Kidney epithelial cell (primary cell): ENCODE measurements around the gene STX2. TPM values are rescaled to one million over a fixed set of nuclear protein-coding genes. Genes with fewer than 3 reads are reported as not detected.

Experiments used
- DNase-seq: peaks from one replicate; pipeline ENCODE4 v3.0.0-alpha.2; 2010; ENCODE audit warnings: low read depth
- H3K27me3 ChIP-seq: 2 replicates; pipeline ENCODE4 v1.6.0; 2011; ENCODE audit warnings: low read length; ENCODE audit not compliant: control insufficient read depth, insufficient read depth
- H3K36me3 ChIP-seq: 2 replicates; pipeline ENCODE4 v1.5.1; 2011; ENCODE audit warnings: low read length; ENCODE audit not compliant: control insufficient read depth, insufficient read depth
- H3K4me3 ChIP-seq: 2 replicates; pipeline ENCODE4 v1.5.1; 2011; ENCODE audit warnings: low read depth, mild to moderate bottlenecking, control low read depth, low read length
- total RNA-seq: library from RNA; depleted of rRNA; stranded (reverse); fragments of >200 nt; gene quantifications from 2 replicates; pipeline ENCODE4 v1.2.3, GENCODE V29; 2015
- TF ChIP-seq, protein P1 (sequence below): IDR thresholded peaks from 2 replicates; pipeline ENCODE4 v1.5.1; 2011; ENCODE audit warnings: mild to moderate bottlenecking, moderate library complexity, low read length, control low read depth, inconsistent platforms; ENCODE audit not compliant: insufficient read depth, poor library complexity, severe bottlenecking

Gene STX2
- total RNA-seq, 1 donor from 2014 or later, result 24.4 TPM

DNA sequence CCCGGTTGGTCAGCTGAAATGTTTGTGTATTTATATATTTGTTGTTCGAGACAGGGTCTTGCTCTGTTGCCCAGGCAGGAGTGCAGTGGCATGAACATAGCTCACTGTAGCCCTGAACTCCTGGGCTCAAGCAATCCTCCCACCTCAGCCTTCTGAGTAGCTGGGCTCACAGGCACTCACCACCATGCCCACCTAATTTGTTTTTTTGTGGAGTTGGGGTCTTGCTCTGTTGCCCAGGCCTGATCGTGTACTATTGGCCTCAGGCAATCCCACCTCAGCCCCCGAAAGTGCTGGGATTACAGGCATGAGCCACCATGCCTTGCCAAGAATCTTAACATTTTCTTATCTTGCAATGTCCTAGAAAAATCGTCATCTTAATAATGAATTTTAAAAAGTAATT, 36.1 kb upstream of the STX2 start:
- TF ChIP-seq, protein P1, sequence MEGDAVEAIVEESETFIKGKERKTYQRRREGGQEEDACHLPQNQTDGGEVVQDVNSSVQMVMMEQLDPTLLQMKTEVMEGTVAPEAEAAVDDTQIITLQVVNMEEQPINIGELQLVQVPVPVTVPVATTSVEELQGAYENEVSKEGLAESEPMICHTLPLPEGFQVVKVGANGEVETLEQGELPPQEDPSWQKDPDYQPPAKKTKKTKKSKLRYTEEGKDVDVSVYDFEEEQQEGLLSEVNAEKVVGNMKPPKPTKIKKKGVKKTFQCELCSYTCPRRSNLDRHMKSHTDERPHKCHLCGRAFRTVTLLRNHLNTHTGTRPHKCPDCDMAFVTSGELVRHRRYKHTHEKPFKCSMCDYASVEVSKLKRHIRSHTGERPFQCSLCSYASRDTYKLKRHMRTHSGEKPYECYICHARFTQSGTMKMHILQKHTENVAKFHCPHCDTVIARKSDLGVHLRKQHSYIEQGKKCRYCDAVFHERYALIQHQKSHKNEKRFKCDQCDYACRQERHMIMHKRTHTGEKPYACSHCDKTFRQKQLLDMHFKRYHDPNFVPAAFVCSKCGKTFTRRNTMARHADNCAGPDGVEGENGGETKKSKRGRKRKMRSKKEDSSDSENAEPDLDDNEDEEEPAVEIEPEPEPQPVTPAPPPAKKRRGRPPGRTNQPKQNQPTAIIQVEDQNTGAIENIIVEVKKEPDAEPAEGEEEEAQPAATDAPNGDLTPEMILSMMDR, result no peak
- Histone ChIP-seq H3K4me3 (no peak overlapping the region), H3K27me3 (peaks cover 3% of the 10 kb centered on the region), H3K36me3 (peaks cover 2% of the 10 kb centered on the region)
- no peak for DNase-seq

DNA sequence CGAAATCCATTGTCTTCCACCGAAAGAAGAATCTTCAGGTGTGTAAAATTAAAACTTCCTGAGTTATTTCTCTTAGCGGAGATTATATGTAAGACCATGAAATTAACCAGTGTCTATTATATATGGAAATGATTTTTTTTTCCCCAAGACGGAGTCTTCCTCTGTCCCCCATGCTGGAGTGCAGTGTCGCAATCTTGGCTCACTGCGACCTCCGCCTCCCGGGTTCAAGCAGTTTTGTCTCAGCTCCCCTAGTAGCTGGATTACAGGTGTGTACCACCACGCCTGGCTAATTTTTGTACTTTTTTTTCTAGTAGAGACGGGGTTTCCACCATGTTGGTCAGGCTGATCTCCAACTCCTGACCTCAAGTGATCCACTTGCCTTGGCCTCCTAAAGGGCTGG, 35.6 kb upstream of the STX2 start:
- peaks cover 2% of the 10 kb centered on the region for H3K36me3 ChIP-seq
- H3K4me3 ChIP-seq, result no peak overlapping the region
- peaks cover 3% of the 10 kb centered on the region for H3K27me3 ChIP-seq
- DNase-seq, result no peak
- TF ChIP-seq, protein P1, result no peak

DNA sequence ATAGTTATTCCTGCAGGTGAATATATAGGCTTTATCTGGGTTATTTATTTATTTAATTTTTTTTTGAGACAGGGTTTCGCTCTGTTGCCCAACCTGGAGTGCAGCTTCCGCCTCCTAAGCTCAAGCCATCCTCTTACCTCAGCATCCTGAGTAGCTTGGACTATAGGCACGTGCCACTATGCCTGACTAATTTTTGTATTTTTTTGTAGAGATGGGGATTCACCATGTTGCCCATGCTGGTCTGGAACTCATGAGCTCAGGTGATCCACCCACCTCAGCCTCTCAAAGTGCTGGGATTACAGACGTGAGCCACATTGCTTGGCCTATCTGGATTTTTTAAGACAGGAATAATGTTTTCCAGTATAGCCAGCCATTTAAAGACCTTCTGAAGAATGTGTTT, 34.8 kb upstream of the STX2 start:
- Histone ChIP-seq H3K4me3 (no peak overlapping the region), H3K36me3 (peaks cover 2% of the 10 kb centered on the region), H3K27me3 (no peaks in the 10 kb centered on the region)
- no peak for DNase-seq
- TF ChIP-seq, protein P1, result no peak

DNA sequence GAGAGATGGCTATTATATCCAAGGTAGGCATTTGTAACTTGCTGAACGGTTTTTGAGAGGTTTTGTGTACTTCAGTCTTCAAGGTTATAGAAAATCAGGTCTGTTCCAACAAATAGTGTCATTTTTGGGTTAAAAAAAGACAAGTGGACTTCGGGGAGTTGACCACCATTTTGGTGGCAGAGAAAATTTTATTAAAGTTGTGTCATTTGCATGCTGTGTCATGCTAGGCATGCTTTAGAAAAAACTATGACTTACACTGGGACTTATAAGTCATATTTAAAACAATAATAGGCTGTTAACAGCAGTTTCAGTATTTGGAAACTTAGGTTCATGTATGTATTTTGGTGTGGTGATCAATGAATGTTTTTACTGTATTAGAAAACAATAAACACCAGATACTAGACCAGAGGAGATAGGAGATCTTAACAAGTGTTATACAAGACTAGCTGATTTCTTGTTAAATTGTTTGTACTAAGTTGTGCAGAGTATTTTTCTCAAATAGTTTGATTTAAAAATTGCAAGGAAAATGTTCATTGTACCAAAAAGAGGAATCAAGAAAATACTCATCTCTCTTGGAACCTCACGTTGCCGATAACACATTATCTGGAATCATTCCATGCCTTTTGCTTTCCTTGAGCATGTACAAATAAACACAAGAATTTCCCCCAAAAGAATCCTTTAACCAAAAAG, 34.2 kb upstream of the STX2 start:
- TF ChIP-seq, protein P1, result no peak
- no peak for DNase-seq
- Histone ChIP-seq H3K4me3 (peak overlapping the region; percentile 69), H3K36me3 (peaks cover 2% of the 10 kb centered on the region), H3K27me3 (no peaks in the 10 kb centered on the region)

DNA sequence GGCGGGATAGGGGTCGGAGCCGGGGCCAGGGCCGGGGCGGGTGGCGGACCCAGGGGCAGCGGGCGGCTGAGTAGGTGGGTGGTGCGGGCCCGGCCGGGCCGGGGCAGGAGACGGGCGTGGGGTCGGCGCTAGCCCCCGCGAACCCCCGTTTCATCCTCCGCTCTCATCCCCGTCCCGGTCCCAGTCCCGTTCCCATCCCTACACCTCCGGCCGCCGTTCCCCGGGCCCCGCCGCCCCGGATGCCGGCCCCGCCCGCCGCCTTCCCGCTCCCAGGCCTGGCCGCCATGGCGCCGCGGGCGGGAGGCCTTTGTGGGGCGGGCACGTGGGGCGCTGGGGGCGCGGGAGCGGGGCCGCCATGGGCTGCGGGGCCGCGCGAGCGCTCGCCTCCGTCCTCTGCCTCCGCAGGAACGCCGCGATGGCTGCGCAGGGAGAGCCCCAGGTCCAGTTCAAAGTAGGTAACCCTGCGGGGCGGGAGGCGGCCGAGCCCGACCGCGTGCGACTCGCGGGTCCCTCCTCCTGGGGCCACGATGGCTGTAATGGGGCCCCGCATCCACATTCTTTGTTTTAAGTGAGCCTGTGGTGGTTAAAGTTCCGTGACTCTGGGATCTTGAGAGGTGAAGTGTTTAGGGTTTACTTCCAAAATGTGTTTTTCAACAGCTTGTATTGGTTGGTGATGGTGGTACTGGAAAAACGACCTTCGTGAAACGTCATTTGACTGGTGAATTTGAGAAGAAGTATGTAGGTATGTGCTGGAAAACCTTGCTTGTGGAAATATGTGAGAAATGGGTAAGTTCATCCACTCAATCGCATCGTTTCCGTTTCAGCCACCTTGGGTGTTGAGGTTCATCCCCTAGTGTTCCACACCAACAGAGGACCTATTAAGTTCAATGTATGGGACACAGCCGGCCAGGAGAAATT, 33.4 kb upstream of the STX2 start:
- H3K27me3 ChIP-seq, result no peaks in the 10 kb centered on the region
- no peak for DNase-seq
- H3K36me3 ChIP-seq, result peaks cover 2% of the 10 kb centered on the region
- peak overlapping the region; percentile 69 for H3K4me3 ChIP-seq
- TF ChIP-seq, protein P1, result no peak
